ENCODE measurements around the gene RBBP4. TPM values are rescaled to one million over a fixed set of nuclear protein-coding genes. Genes with fewer than 3 reads are reported as not detected.
"Not testable (repeated sequence)": the region's sequence is repeated elsewhere in the genome, so short reads cannot be mapped to it uniquely, and the experiment has no call there.

Gene RBBP4
- total RNA-seq, 4 donors from 2014 or later: 50.0 to 92.3 (median 53.0) TPM

- Histone ChIP-seq H3K27ac (no peak overlapping the region), H3K36me3 (peaks cover 3 to 96% of the 10 kb centered on the region in 2 donors), H3K9me3 (no peaks in the 10 kb centered on the region), H3K4me3 (no peak overlapping the region), H3K27me3 (no peaks in the 10 kb centered on the region), H3K4me1 (no peaks in the 10 kb centered on the region)
- ATAC-seq: no peak
- intact Hi-C loops (cut with DNase I; ENCODE audit: low total_unique reads): no loop called here
- in situ Hi-C loops (cut with MboI; ENCODE audit: low sequenced_read_pairs in 4 of 4): no loop called here
- DNase-seq: no peak
- TF ChIP-seq CTCF (IDR thresholded peaks at IDR 0.05 in 4 of 5, conservative IDR thresholded peaks at IDR 0.05 in 1 of 5): no peak
- no peak for TF ChIP-seq POLR2A (IDR thresholded peaks at IDR 0.05)
These were observed 16.0 kb downstream of the RBBP4 start for GRCh38 chr1:32666901-32667566.

GRCh38 chr1:32668716-32669115 is 17.7 kb downstream of the RBBP4 start:
- H3K4me1 ChIP-seq; H3K4me3 ChIP-seq; intact Hi-C loops (cut with DNase I; ENCODE audit: low total_unique reads); H3K27me3 ChIP-seq; ATAC-seq; H3K9me3 ChIP-seq; DNase-seq; in situ Hi-C loops (cut with MboI; ENCODE audit: low sequenced_read_pairs in 4 of 4); H3K27ac ChIP-seq: not testable (repeated sequence)
- peaks cover 3 to 97% of the 10 kb centered on the region in 2 donors for H3K36me3 ChIP-seq

GRCh38 chr1:32676945-32677344 is 25.9 kb downstream of the RBBP4 start:
- ATAC-seq (no peak), DNase-seq (no peak)
- Histone ChIP-seq H3K36me3 (peaks cover 0 to 77% of the 10 kb centered on the region in 2 donors), H3K27me3 (no peaks in the 10 kb centered on the region), H3K9me3 (no peaks in the 10 kb centered on the region), H3K4me3 (no peak overlapping the region), H3K4me1 (peaks cover 12 to 15% of the 10 kb centered on the region in 2 donors), H3K27ac (no peak overlapping the region)
- intact Hi-C loops (cut with DNase I; ENCODE audit: low total_unique reads) (no loop called here), in situ Hi-C loops (cut with MboI; ENCODE audit: low sequenced_read_pairs in 4 of 4) (no loop called here)
- TF ChIP-seq CTCF (IDR thresholded peaks at IDR 0.05 in 4 of 5, conservative IDR thresholded peaks at IDR 0.05 in 1 of 5): no peak
- no peak for TF ChIP-seq POLR2A (IDR thresholded peaks at IDR 0.05)

GRCh38 chr1:32679993-32680392 is 29.0 kb downstream of the RBBP4 start:
- intact Hi-C loops (cut with DNase I; ENCODE audit: low total_unique reads); DNase-seq; H3K9me3 ChIP-seq; ATAC-seq; in situ Hi-C loops (cut with MboI; ENCODE audit: low sequenced_read_pairs in 4 of 4); H3K27me3 ChIP-seq; H3K4me3 ChIP-seq: not testable (repeated sequence)
- H3K36me3 ChIP-seq: peaks cover 0 to 64% of the 10 kb centered on the region in 2 donors
- peaks cover 26 to 37% of the 10 kb centered on the region in 2 donors for H3K4me1 ChIP-seq
- peak overlapping the region in 1 of 4 donors; percentile 77 for H3K27ac ChIP-seq

GRCh38 chr1:32680642-32681041 is 29.6 kb downstream of the RBBP4 start:
- Histone ChIP-seq H3K27me3 (no peaks in the 10 kb centered on the region), H3K4me1 (peaks cover 33 to 37% of the 10 kb centered on the region in 2 donors), H3K9me3 (no peaks in the 10 kb centered on the region), H3K36me3 (peaks cover 0 to 63% of the 10 kb centered on the region in 2 donors), H3K27ac (peak overlapping the region; percentile 1 to 77 (median 30)), H3K4me3 (no peak overlapping the region)
- ATAC-seq: no peak
- DNase-seq: no peak
- intact Hi-C loops (cut with DNase I; ENCODE audit: low total_unique reads) (no loop called here), in situ Hi-C loops (cut with MboI; ENCODE audit: low sequenced_read_pairs in 4 of 4) (no loop called here)
- no peak for TF ChIP-seq CTCF (IDR thresholded peaks at IDR 0.05 in 4 of 5, conservative IDR thresholded peaks at IDR 0.05 in 1 of 5)

All from gastrocnemius medialis (tissue), 4 donors.